Osteoblast (primary cell): Measurements from ENCODE around the gene KPNA4. TPM values are rescaled to one million over a fixed set of nuclear protein-coding genes. Genes with fewer than 3 reads are reported as not detected.
"Not testable (repeated sequence)": the region's sequence is repeated elsewhere in the genome, so short reads cannot be mapped to it uniquely, and the experiment has no call there.

ENCODE experiments used
- DNase-seq: peaks from one replicate; pipeline ENCODE4 v3.0.0; 2011; ENCODE audit warnings: low spot score, mixed read lengths; ENCODE audit not compliant: insufficient read length; ENCODE audit errors: missing footprints
- H2AFZ ChIP-seq: 2 replicates; pipeline ENCODE4 v1.6.0; 2011; ENCODE audit warnings: mild to moderate bottlenecking, low read length
- H3K27ac ChIP-seq: 2 replicates; pipeline ENCODE4 v1.5.1; 2011; ENCODE audit warnings: mild to moderate bottlenecking, low read depth, low read length, moderate library complexity
- H3K27me3 ChIP-seq: 2 replicates; pipeline ENCODE4 v1.6.0; 2012; ENCODE audit warnings: mild to moderate bottlenecking, control low read depth, inconsistent platforms, low read length, moderate library complexity; ENCODE audit not compliant: insufficient read depth
- H3K36me3 ChIP-seq: 2 replicates; pipeline ENCODE4 v1.5.1; 2011; ENCODE audit warnings: mild to moderate bottlenecking, low read length, control low read depth, moderate library complexity; ENCODE audit not compliant: insufficient read depth
- H3K4me1 ChIP-seq: 2 replicates; pipeline ENCODE4 v1.5.1; 2011; ENCODE audit warnings: mild to moderate bottlenecking, low read length, control low read depth, moderate library complexity; ENCODE audit not compliant: insufficient read depth
- H3K4me2 ChIP-seq: 2 replicates; pipeline ENCODE4 v1.6.0; 2011; ENCODE audit warnings: mild to moderate bottlenecking, low read length; ENCODE audit not compliant: insufficient read depth
- H3K4me3 ChIP-seq: fragments of 200-600 bp; sonication (generic); 3 replicates; pipeline ENCODE4 v1.5.1; 2012; ENCODE audit warnings: mild to moderate bottlenecking, low read length, inconsistent platforms; ENCODE audit not compliant: insufficient read depth
- H3K79me2 ChIP-seq: 2 replicates; pipeline ENCODE4 v1.6.0; 2012; ENCODE audit warnings: mild to moderate bottlenecking, low read length, control low read depth, inconsistent platforms; ENCODE audit not compliant: insufficient read depth
- H3K9me3 ChIP-seq: 2 replicates; pipeline ENCODE4 v1.5.1; 2011; ENCODE audit warnings: low read depth, low read length, control low read depth
- H4K20me1 ChIP-seq: 2 replicates; pipeline ENCODE4 v1.6.0; 2012; ENCODE audit warnings: mild to moderate bottlenecking, low read length, control low read depth; ENCODE audit not compliant: insufficient read depth
- CTCF ChIP-seq: IDR thresholded peaks from 2 replicates; pipeline ENCODE4 v1.5.1; 2011; ENCODE audit warnings: mild to moderate bottlenecking, low read depth, low read length, moderate library complexity; ENCODE audit errors: extremely low read depth
- total RNA-seq: library from RNA; depleted of rRNA; stranded (reverse); fragments of >200 nt; gene quantifications from 2 replicates; pipeline ENCODE4 v1.2.3, GENCODE V29; 2012

The KPNA4 gene
- total RNA-seq, 1 donor: 40.9 TPM

DNA sequence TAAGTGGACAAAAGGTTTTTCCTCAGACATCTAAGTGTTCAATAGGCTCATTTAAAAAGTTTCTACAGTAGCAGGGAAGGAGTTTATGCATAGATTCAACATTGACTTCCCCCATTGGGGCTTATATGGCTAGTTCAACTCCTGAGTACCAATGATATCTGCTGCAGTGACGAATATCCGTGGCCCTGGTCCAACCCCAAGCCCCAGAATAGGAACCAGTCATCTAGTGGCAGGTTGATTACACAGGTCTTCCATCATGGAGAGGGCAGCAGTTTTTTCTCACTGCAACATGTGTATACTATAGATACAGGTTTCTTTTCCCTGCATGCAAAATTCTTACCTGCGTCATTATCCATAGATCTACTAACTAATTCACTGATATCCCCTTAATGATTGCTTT, 45.8 kb upstream of the KPNA4 start:
- H3K27me3 ChIP-seq: peaks cover 3% of the 10 kb centered on the region
- no peak overlapping the region for H2AFZ ChIP-seq
- no peak overlapping the region for H3K4me2 ChIP-seq
- no peaks in the 10 kb centered on the region for H3K9me3 ChIP-seq
- H3K4me1 ChIP-seq: no peaks in the 10 kb centered on the region
- TF ChIP-seq CTCF: no peak
- no peaks in the 10 kb centered on the region for H4K20me1 ChIP-seq
- no peaks in the 10 kb centered on the region for H3K36me3 ChIP-seq
- DNase-seq: no peak
- no peak overlapping the region for H3K4me3 ChIP-seq
- no peaks in the 10 kb centered on the region for H3K79me2 ChIP-seq
- no peak overlapping the region for H3K27ac ChIP-seq

- Histone ChIP-seq H4K20me1 (no peaks in the 10 kb centered on the region), H3K27me3 (peaks cover 3% of the 10 kb centered on the region), H3K4me1 (no peaks in the 10 kb centered on the region), H3K79me2 (no peaks in the 10 kb centered on the region), H3K9me3 (no peaks in the 10 kb centered on the region), H3K4me3 (no peak overlapping the region), H3K27ac (no peak overlapping the region), H3K36me3 (no peaks in the 10 kb centered on the region), H2AFZ (no peak overlapping the region), H3K4me2 (no peak overlapping the region)
- DNase-seq: no peak
- TF ChIP-seq CTCF: no peak
These were observed 43.5 kb upstream of the KPNA4 start for GRCh38 chr3:160608870-160609269.

DNA sequence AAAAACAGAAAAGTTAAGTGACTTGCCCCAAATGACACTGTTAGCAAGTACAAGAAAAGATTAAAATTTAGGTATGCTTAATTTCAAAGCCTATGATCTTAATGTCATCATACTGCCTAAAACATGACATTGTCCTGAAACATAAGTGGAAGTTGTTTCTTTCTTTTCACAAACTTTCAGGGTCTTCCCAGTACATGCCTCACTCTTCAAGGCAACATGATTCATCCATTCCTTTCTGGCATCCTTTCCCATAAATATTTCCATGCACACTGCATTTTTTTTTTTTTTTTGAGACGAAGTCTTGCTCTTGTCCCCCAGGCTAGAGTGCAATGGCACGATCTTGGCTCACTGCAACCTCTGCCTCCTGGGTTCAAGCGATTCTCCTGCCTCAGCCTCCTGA, 42.5 kb upstream of the KPNA4 start:
- no peak overlapping the region for H2AFZ ChIP-seq
- no peak overlapping the region for H3K4me3 ChIP-seq
- no peaks in the 10 kb centered on the region for H3K9me3 ChIP-seq
- H3K4me2 ChIP-seq: no peak overlapping the region
- H3K27ac ChIP-seq: no peak overlapping the region
- no peaks in the 10 kb centered on the region for H3K36me3 ChIP-seq
- H4K20me1 ChIP-seq: no peaks in the 10 kb centered on the region
- no peaks in the 10 kb centered on the region for H3K4me1 ChIP-seq
- H3K79me2 ChIP-seq: no peaks in the 10 kb centered on the region
- no peak for DNase-seq
- no peak for TF ChIP-seq CTCF
- peaks cover 3% of the 10 kb centered on the region for H3K27me3 ChIP-seq

DNA sequence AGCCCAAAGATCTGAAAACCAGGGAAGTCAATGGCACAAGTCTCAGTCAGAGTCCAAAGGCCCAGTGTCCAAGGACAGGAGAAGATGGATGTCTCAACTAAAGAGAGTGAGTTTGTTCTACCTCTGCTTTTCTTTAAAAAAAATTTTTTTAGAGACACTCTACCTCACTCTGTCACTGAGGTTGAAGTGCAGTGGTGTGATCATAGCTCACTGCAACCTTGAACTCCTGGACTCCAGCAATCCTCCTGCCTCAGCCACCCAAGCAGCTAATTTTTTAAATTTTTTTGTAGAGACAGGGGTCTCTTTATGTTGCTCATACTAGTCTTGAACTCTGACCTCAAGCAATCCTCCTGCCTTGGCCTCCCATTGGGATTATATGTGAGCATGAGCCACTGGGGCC, 39.9 kb upstream of the KPNA4 start:
- no peak for TF ChIP-seq CTCF
- H3K9me3 ChIP-seq: no peaks in the 10 kb centered on the region
- DNase-seq: no peak
- H3K79me2 ChIP-seq: no peaks in the 10 kb centered on the region
- no peak overlapping the region for H2AFZ ChIP-seq
- no peaks in the 10 kb centered on the region for H4K20me1 ChIP-seq
- no peak overlapping the region for H3K4me3 ChIP-seq
- no peak overlapping the region for H3K4me2 ChIP-seq
- H3K4me1 ChIP-seq: no peaks in the 10 kb centered on the region
- no peak overlapping the region for H3K27ac ChIP-seq
- no peaks in the 10 kb centered on the region for H3K36me3 ChIP-seq
- no peaks in the 10 kb centered on the region for H3K27me3 ChIP-seq

- H3K79me2 ChIP-seq, H3K4me2 ChIP-seq, H3K9me3 ChIP-seq, H2AFZ ChIP-seq, H3K36me3 ChIP-seq, H3K27ac ChIP-seq, DNase-seq, H3K27me3 ChIP-seq, H3K4me3 ChIP-seq, H3K4me1 ChIP-seq, H4K20me1 ChIP-seq: not testable (repeated sequence)
These were observed 38.5 kb upstream of the KPNA4 start for GRCh38 chr3:160603845-160604244.
